ENCODE measurements around the gene AADACL4. TPM values are rescaled to one million over a fixed set of nuclear protein-coding genes. Genes with fewer than 3 reads are reported as not detected.

Gene AADACL4
- total and polyA plus RNA-seq, 2 of the 8 experiments (the other 6 are each of a cell fraction or from before 2014, with no cell fraction given) = 0.08 TPM; not detected in 1

- no peaks in the 10 kb centered on the region for H3K79me1 ChIP-seq (ENCODE audit: low read depth, low read length)
- peak overlapping the region; percentile 55 for H3K18ac ChIP-seq (ENCODE audit: extremely low read depth, low read length)
- no peaks in the 10 kb centered on the region for H4K20me1 ChIP-seq (replicated peaks in 1 of 2; ENCODE audit: control insufficient read depth in 1 of 2, insufficient read depth in 2 of 2, low read length in 2 of 2)
- peak overlapping the region; percentile 94; the same call in 1 of the 2 replicates for H2BK5ac ChIP-seq (ENCODE audit: low read depth, low read length)
- H3K27ac ChIP-seq (ENCODE audit: low read depth, low read length) = no peak overlapping the region
- H3K36me3 ChIP-seq (ENCODE audit: control insufficient read depth in 2 of 4, insufficient read depth in 4 of 4, low read length in 3 of 4) = no peaks in the 10 kb centered on the region
- peak overlapping the region; percentile 76; the same call in 1 of the 2 replicates for H2BK20ac ChIP-seq (ENCODE audit: low read length)
- 0 out of 2 replicates have a peak overlapping the region, but pooled peaks have one; percentile 3 for H2BK12ac ChIP-seq (ENCODE audit: low read depth, low read length)
- no peak overlapping the region for H2BK15ac ChIP-seq (ENCODE audit: low read length)
- H3K79me2 ChIP-seq (ENCODE audit: control insufficient read depth in 1 of 2, insufficient read depth in 2 of 2, low read length in 2 of 2) = no peaks in the 10 kb centered on the region
- CTCF ChIA-PET (ENCODE audit: partially characterized antibody) = interaction anchor here (0.5 to 0.6 kb wide), 2 partner anchors 30 to 78 kb away, joined by 3 to 4 read pairs; no protein-coding TSS in a partner anchor
- H3K23ac ChIP-seq (ENCODE audit: insufficient read length) = no peak overlapping the region
- H3K4me1 ChIP-seq (replicated peaks in 1 of 4; ENCODE audit: control insufficient read depth in 3 of 4, insufficient read depth in 4 of 4, low read length in 3 of 4) = peaks cover 9 to 33% (median 28%) of the 10 kb centered on the region in 4 experiments
- H3K14ac ChIP-seq (ENCODE audit: insufficient read length) = no peak overlapping the region
- no peaks in the 10 kb centered on the region for H3K27me3 ChIP-seq (replicated peaks in 1 of 4; ENCODE audit: control insufficient read depth in 3 of 4, extremely low read depth in 1 of 4, insufficient read depth in 3 of 4, low read length in 3 of 4)
- no peak overlapping the region for H3K4me3 ChIP-seq (ENCODE audit: extremely low read depth in 1 of 4, insufficient read depth in 2 of 4, low read depth in 3 of 4, low read length in 4 of 4)
- H3K56ac ChIP-seq (replicated peaks; ENCODE audit: insufficient read length, low read depth, low read length) = no peak overlapping the region
- H4K91ac ChIP-seq (replicated peaks; ENCODE audit: insufficient read length, low read length) = peak overlapping the region; percentile 91
- H2BK120ac ChIP-seq (replicated peaks; ENCODE audit: low read depth, low read length) = peak overlapping the region; percentile 55
- POLR2A ChIA-PET (ENCODE audit: partially characterized antibody) = interaction anchor here (1.1 kb wide), 1 partner anchor 49 kb away, joined by 4 read pairs; no protein-coding TSS in a partner anchor
- FAIRE-seq = no peak
- no peaks in the 10 kb centered on the region for H3K9me3 ChIP-seq (ENCODE audit: insufficient read depth in 2 of 2, low read depth in 1 of 2, low read length in 1 of 2)
- no peak overlapping the region for H3K4ac ChIP-seq (replicated peaks; ENCODE audit: insufficient read length, low read depth, low read length)
- WGBS, 2 experiments (ENCODE audit: extremely low coverage in 1 of 2, insufficient coverage in 1 of 2, insufficient read length in 1 of 2, insufficient replicate concordance in 2 of 2, low coverage in 1 of 2, low lambda C conversion rate in 2 of 2, missing lambda C conversion rate in 1 of 2) = 79% methylated on average over 3 of the region's 3 CpGs; no CpG with 5 or more reads in 1 of the 2 experiments
- H2AFZ ChIP-seq (ENCODE audit: low read length) = peak overlapping the region; percentile 50; the same call in 1 of the 2 replicates
- no peak overlapping the region for H3K9ac ChIP-seq (replicated peaks in 1 of 4; ENCODE audit: extremely low read depth in 1 of 4, low read depth in 3 of 4, low read length in 3 of 4)
- H3K4me2 ChIP-seq (ENCODE audit: insufficient read depth in 1 of 2, low read depth in 2 of 2, low read length in 2 of 2) = peak overlapping the region in 1 of 2 experiments; percentile 43; a peak in 2 of 4 replicates
- H2AK5ac ChIP-seq (ENCODE audit: low read depth, low read length) = peak overlapping the region; percentile 6; the same call in 1 of the 2 replicates
- H4K8ac ChIP-seq (ENCODE audit: extremely low read depth, insufficient read depth, low read length) = no peak overlapping the region
- DNase-seq (ENCODE audit: low read depth in 1 of 2, low spot score in 2 of 2) = no peak
- peaks cover 3% of the 10 kb centered on the region; the same call in 1 of the 2 replicates for H3K23me2 ChIP-seq (ENCODE audit: low read depth, low read length)
- peak overlapping the region; percentile 28 for H4K5ac ChIP-seq (ENCODE audit: insufficient read length, low read depth, low read length)
- no peak for TF ChIP-seq PHF8 (conservative IDR thresholded peaks at IDR 0.05; ENCODE audit: low read depth, low read length)
- no peak for TF ChIP-seq NRF1 (IDR thresholded peaks at IDR 0.05; ENCODE audit: low read depth, low read length)
- no peak for TF ChIP-seq YY1 (IDR thresholded peaks at IDR 0.05; ENCODE audit: low read depth, low read length)
- TF ChIP-seq RBBP5 (IDR thresholded peaks at IDR 0.05; ENCODE audit: borderline replicate concordance, low read depth, low read length) = no peak
- TF ChIP-seq NANOG (IDR thresholded peaks at IDR 0.05; ENCODE audit: insufficient read depth, low read depth, low read length, poor library complexity, severe bottlenecking) = no peak
- TF ChIP-seq MAX (IDR thresholded peaks at IDR 0.05) = no peak
Measured at GRCh38 chr1:12714710-12715475, 71.0 kb downstream of the AADACL4 start.

All from H1 (cell line).